GM23248 (cell line): ENCODE measurements around the gene GTF2H4.

ENCODE experiments used
- EZH2 ChIP-seq: fragments of 200-600 bp; sonication (generic); IDR thresholded peaks from 2 replicates; pipeline ENCODE4 v1.6.1; 2018; ENCODE audit warnings: antibody characterized with exemption, mild to moderate bottlenecking; ENCODE audit not compliant: insufficient read depth, poor library complexity, severe bottlenecking
- EZH2phosphoT487 ChIP-seq: fragments of 200-600 bp; sonication (generic); IDR thresholded peaks from 2 replicates; pipeline ENCODE4 v1.6.1; 2018; ENCODE audit warnings: antibody characterized with exemption, moderate library complexity, mild to moderate bottlenecking, low read depth; ENCODE audit not compliant: insufficient read depth

DNA sequence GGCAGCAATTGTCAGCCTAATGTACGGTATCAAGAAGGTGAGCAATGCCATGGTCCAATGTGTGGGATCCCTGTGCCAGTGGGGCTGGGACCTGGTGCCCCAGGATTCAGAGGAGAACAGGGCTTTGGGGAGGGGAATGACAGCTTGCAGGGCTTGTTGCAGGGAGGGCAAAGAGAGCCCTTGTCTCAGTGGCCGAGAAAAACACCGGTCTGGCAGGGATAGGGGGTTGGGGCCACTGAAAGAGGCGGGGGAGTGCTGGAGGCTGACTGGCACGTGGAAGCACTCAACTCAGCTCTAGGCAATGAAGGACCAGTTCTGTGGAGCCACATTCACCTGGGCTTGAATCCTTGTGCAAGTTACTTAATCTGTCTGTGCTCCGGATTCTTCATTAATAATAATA lies 29.3 kb downstream of the GTF2H4 start:
- no peak for TF ChIP-seq EZH2phosphoT487
- TF ChIP-seq EZH2 = no peak
